ENCODE results near the gene FBF1.

Gene FBF1

GRCh38 chr17:75913537-75914210, 27.2 kb downstream of the FBF1 start:
- DNase-seq = no peak

- no peak for DNase-seq
Measured at GRCh38 chr17:75910699-75911098, 30.1 kb downstream of the FBF1 start.

- no peak for DNase-seq
Measured at GRCh38 chr17:75909812-75910274, 31.0 kb downstream of the FBF1 start.

- no peak for DNase-seq
Measured at GRCh38 chr17:75909051-75909811, 31.6 kb downstream of the FBF1 start.

- no peak for DNase-seq
Measured at GRCh38 chr17:75908201-75908600, 32.6 kb downstream of the FBF1 start.

- no peak for DNase-seq
Measured at GRCh38 chr17:75906143-75906884, 34.5 kb downstream of the FBF1 start.

- DNase-seq = peak; percentile 96 to 99
Measured at GRCh38 chr17:75904749-75905521, 35.9 kb downstream of the FBF1 start, which contains the start of gene MRPL38. TSS of gene MRPL38 (minus strand) at chr17:75904884. CDS start at chr17:75904875, 9 bp downstream.

- DNase-seq = no peak
Measured at GRCh38 chr17:75902406-75902805, 38.4 kb downstream of the FBF1 start.

GRCh38 chr17:75901727-75902126, 39.1 kb downstream of the FBF1 start:
- DNase-seq = no peak

GRCh38 chr17:75900691-75901533, 39.9 kb downstream of the FBF1 start:
- no peak for DNase-seq

- no peak for DNase-seq
Measured at GRCh38 chr17:75899767-75900468, 40.9 kb downstream of the FBF1 start.

GRCh38 chr17:75899353-75899752, 41.5 kb downstream of the FBF1 start:
- DNase-seq = no peak

- no peak for DNase-seq
Measured at GRCh38 chr17:75898791-75899190, 42.1 kb downstream of the FBF1 start.

GRCh38 chr17:75898065-75898464, 42.8 kb downstream of the FBF1 start:
- no peak for DNase-seq

- DNase-seq = no peak
Measured at GRCh38 chr17:75897160-75898019, 43.5 kb downstream of the FBF1 start.

- DNase-seq = peak; percentile 88 to 91
Measured at GRCh38 chr17:75896415-75897159, 44.3 kb downstream of the FBF1 start, which contains the start of gene TRIM65. TSS of gene TRIM65 (minus strand) at chr17:75896951. CDS start at chr17:75896937, 14 bp downstream.

GRCh38 chr17:75895370-75896155, 45.3 kb downstream of the FBF1 start:
- DNase-seq = peak; percentile 50 to 56

GRCh38 chr17:75894049-75894733, 46.7 kb downstream of the FBF1 start:
- no peak for DNase-seq

All from activated T-cell treated with anti-CD3 and anti-CD28 coated beads, Interleukin-2, amount 50 U/mL, for 48 hours (primary cell).